K562 (cell line): Measurements from ENCODE around the gene VWA8. TPM values are rescaled to one million over a fixed set of nuclear protein-coding genes. Genes with fewer than 3 reads are reported as not detected.

Experiments
- C11orf30 ChIP-seq: fragments of 450-650 bp; IDR thresholded peaks from 2 replicates; pipeline ENCODE4 v1.6.1; 2016; ENCODE audit warnings: low read depth, mild to moderate bottlenecking
- FOXJ2 ChIP-seq: fragments of 200-800 bp; sonication (Bioruptor generic); IDR thresholded peaks from 2 replicates; pipeline ENCODE4 v1.6.1; 2016; ENCODE audit warnings: missing genetic modification characterization, missing compliant biosample characterization
- GABPB1 ChIP-seq: sonication (generic); formaldehyde crosslinking; IDR thresholded peaks from 2 replicates; pipeline ENCODE4 v1.8.0; 2022; ENCODE audit warnings: mild to moderate bottlenecking, missing genetic modification reagents
- GATA2 ChIP-seq: sonication (generic); formaldehyde crosslinking; IDR thresholded peaks from 2 replicates; pipeline ENCODE4 v1.4.0; 2020; ENCODE audit warnings: mild to moderate bottlenecking, missing genetic modification reagents
- NCOA1 ChIP-seq: fragments of 450-650 bp; IDR thresholded peaks from 2 replicates; pipeline ENCODE4 v1.6.1; 2016; ENCODE audit warnings: low read depth
- PTRF ChIP-seq: fragments of 450-650 bp; IDR thresholded peaks from 2 replicates; pipeline ENCODE4 v1.6.1; 2016; ENCODE audit warnings: mild to moderate bottlenecking, missing genetic modification characterization, missing compliant biosample characterization
- PURB ChIP-seq: sonication (generic); formaldehyde crosslinking; IDR thresholded peaks from 2 replicates; pipeline ENCODE4 v1.9.0; 2021; ENCODE audit warnings: low read depth, mild to moderate bottlenecking, missing genetic modification reagents
- TAF7 ChIP-seq: fragments of 450-650 bp; IDR thresholded peaks from 2 replicates; pipeline ENCODE4 v1.6.1; 2016; ENCODE audit warnings: missing genetic modification characterization, missing compliant biosample characterization
- TFAM ChIP-seq: fragments of 250-450 bp; sonication (Bioruptor Pico); conservative IDR thresholded peaks from 2 replicates; pipeline ENCODE4 v1.5.0; 2021; ENCODE audit warnings: mild to moderate bottlenecking, moderate library complexity
- XRCC5 ChIP-seq: fragments of 200-400 bp; formaldehyde crosslinking; IDR thresholded peaks from 2 replicates; pipeline ENCODE4 v1.6.1; 2017; ENCODE audit warnings: low read depth, mild to moderate bottlenecking, low read length
- ZNF253 ChIP-seq: fragments of 250-450 bp; sonication (Bioruptor Pico); conservative IDR thresholded peaks from 2 replicates; pipeline ENCODE4 v1.6.1; 2021; ENCODE audit warnings: mild to moderate bottlenecking
- polyA plus RNA-seq, 8 experiments: library from polyadenylated mRNA; depleted of rRNA in 4 of 8; stranded (reverse) in 5 of 8; unstranded in 3 of 8; fragments of >200 nt; fragmentation: Nextera tagmentation in 2 of 8; fragmentation: Illumina TruSeq in 1 of 8; extraction: Ambion mirVana in 2 of 8; extraction: Trizol in 1 of 8; gene quantifications; 2 replicates each; pipeline versions ENCODE4 v1.2.1 to v1.2.3, GENCODE V29; 2011 to 2014; ENCODE audit warnings: inconsistent platforms in 1 of 8, missing spikeins in 1 of 8
- total RNA-seq, 7 experiments: library from RNA; depleted of rRNA in 6 of 7; stranded (reverse); fragments of >200 nt in 6 of 7; fragmentation: Illumina TruSeq in 2 of 7; extraction: Trizol in 2 of 7; gene quantifications; 2 replicates each; pipeline versions ENCODE4 v1.2.1 to v1.2.3, GENCODE V29; 2011 to 2021; ENCODE audit warnings: low replicate concordance in 1 of 7
- TF ChIP-seq, protein P1 (sequence below): fragments of 450-650 bp; IDR thresholded peaks from 2 replicates; pipeline ENCODE4 v1.7.1; 2018; ENCODE audit warnings: mild to moderate bottlenecking, low read depth; ENCODE audit not compliant: partially characterized antibody
- TF ChIP-seq, protein P2 (sequence below): fragments of 250-450 bp; sonication (Bioruptor Pico); IDR thresholded peaks from 2 replicates; pipeline ENCODE4 v1.5.0; 2021; ENCODE audit warnings: mild to moderate bottlenecking, borderline replicate concordance
- TF ChIP-seq, protein P3 (sequence below): sonication (generic); formaldehyde crosslinking; IDR thresholded peaks from 2 replicates; pipeline ENCODE4 v1.9.0; 2022; ENCODE audit warnings: mild to moderate bottlenecking, missing genetic modification reagents
- TF ChIP-seq, protein P4 (sequence below): IDR thresholded peaks from 2 replicates; pipeline ENCODE4 v1.6.1; 2011; ENCODE audit not compliant: insufficient read length; ENCODE audit errors: extremely low read depth
- TF ChIP-seq, protein P5 (sequence below): fragments of 450-650 bp; IDR thresholded peaks from 2 replicates; pipeline ENCODE4 v1.6.1; 2017; ENCODE audit warnings: antibody characterized with exemption, mild to moderate bottlenecking
- TF ChIP-seq, protein P6 (sequence below): fragments of 450-650 bp; formaldehyde crosslinking; conservative IDR thresholded peaks from 2 replicates; pipeline ENCODE4 v1.4.0; 2022; ENCODE audit warnings: mild to moderate bottlenecking, missing genetic modification characterization

Gene VWA8
- total and polyA plus RNA-seq, 9 of the 15 experiments (the other 6 are each of a cell fraction or from before 2014, with no cell fraction given): 2.1 to 18.5 (median 13.3) TPM

DNA sequence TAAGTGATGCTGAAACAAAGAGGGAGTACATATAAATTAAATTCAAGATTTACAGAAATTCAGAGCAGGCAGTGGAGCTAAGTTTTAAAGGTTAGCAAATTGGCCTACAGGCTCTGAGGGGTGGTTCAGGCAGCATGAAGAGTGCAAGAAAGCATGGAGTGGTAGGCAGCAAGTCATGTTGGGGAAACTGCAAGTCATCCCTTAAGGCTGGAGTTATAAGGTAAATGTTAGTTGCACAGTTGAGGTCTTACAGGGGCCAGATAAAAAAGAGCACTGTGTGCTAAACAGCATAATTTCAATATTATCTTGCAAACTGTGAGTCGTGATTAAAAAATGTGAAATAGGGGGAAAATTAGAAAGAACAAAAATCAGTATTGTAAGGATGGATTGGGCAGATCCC, 106.2 kb downstream of the VWA8 start (continued):
- TF ChIP-seq, protein P1, sequence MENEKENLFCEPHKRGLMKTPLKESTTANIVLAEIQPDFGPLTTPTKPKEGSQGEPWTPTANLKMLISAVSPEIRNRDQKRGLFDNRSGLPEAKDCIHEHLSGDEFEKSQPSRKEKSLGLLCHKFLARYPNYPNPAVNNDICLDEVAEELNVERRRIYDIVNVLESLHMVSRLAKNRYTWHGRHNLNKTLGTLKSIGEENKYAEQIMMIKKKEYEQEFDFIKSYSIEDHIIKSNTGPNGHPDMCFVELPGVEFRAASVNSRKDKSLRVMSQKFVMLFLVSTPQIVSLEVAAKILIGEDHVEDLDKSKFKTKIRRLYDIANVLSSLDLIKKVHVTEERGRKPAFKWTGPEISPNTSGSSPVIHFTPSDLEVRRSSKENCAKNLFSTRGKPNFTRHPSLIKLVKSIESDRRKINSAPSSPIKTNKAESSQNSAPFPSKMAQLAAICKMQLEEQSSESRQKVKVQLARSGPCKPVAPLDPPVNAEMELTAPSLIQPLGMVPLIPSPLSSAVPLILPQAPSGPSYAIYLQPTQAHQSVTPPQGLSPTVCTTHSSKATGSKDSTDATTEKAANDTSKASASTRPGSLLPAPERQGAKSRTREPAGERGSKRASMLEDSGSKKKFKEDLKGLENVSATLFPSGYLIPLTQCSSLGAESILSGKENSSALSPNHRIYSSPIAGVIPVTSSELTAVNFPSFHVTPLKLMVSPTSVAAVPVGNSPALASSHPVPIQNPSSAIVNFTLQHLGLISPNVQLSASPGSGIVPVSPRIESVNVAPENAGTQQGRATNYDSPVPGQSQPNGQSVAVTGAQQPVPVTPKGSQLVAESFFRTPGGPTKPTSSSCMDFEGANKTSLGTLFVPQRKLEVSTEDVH: no peak
- TF ChIP-seq XRCC5: no peak
- TF ChIP-seq GATA2 (CRISPR knock-in tag): no peak
- TF ChIP-seq, protein P2, sequence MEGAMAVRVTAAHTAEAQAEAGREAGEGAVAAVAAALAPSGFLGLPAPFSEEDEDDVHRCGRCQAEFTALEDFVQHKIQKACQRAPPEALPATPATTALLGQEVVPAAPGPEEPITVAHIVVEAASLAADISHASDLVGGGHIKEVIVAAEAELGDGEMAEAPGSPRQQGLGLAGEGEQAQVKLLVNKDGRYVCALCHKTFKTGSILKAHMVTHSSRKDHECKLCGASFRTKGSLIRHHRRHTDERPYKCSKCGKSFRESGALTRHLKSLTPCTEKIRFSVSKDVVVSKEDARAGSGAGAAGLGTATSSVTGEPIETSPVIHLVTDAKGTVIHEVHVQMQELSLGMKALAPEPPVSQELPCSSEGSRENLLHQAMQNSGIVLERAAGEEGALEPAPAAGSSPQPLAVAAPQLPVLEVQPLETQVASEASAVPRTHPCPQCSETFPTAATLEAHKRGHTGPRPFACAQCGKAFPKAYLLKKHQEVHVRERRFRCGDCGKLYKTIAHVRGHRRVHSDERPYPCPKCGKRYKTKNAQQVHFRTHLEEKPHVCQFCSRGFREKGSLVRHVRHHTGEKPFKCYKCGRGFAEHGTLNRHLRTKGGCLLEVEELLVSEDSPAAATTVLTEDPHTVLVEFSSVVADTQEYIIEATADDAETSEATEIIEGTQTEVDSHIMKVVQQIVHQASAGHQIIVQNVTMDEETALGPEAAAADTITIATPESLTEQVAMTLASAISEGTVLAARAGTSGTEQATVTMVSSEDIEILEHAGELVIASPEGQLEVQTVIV: no peak
- TF ChIP-seq, protein P3, sequence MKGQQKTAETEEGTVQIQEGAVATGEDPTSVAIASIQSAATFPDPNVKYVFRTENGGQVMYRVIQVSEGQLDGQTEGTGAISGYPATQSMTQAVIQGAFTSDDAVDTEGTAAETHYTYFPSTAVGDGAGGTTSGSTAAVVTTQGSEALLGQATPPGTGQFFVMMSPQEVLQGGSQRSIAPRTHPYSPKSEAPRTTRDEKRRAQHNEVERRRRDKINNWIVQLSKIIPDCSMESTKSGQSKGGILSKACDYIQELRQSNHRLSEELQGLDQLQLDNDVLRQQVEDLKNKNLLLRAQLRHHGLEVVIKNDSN (CRISPR knock-in tag): no peak
- TF ChIP-seq, protein P4, sequence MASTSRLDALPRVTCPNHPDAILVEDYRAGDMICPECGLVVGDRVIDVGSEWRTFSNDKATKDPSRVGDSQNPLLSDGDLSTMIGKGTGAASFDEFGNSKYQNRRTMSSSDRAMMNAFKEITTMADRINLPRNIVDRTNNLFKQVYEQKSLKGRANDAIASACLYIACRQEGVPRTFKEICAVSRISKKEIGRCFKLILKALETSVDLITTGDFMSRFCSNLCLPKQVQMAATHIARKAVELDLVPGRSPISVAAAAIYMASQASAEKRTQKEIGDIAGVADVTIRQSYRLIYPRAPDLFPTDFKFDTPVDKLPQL: no peak
- TF ChIP-seq C11orf30: peak; percentile 86
- no peak for TF ChIP-seq PURB (CRISPR knock-in tag)
- TF ChIP-seq, protein P5, sequence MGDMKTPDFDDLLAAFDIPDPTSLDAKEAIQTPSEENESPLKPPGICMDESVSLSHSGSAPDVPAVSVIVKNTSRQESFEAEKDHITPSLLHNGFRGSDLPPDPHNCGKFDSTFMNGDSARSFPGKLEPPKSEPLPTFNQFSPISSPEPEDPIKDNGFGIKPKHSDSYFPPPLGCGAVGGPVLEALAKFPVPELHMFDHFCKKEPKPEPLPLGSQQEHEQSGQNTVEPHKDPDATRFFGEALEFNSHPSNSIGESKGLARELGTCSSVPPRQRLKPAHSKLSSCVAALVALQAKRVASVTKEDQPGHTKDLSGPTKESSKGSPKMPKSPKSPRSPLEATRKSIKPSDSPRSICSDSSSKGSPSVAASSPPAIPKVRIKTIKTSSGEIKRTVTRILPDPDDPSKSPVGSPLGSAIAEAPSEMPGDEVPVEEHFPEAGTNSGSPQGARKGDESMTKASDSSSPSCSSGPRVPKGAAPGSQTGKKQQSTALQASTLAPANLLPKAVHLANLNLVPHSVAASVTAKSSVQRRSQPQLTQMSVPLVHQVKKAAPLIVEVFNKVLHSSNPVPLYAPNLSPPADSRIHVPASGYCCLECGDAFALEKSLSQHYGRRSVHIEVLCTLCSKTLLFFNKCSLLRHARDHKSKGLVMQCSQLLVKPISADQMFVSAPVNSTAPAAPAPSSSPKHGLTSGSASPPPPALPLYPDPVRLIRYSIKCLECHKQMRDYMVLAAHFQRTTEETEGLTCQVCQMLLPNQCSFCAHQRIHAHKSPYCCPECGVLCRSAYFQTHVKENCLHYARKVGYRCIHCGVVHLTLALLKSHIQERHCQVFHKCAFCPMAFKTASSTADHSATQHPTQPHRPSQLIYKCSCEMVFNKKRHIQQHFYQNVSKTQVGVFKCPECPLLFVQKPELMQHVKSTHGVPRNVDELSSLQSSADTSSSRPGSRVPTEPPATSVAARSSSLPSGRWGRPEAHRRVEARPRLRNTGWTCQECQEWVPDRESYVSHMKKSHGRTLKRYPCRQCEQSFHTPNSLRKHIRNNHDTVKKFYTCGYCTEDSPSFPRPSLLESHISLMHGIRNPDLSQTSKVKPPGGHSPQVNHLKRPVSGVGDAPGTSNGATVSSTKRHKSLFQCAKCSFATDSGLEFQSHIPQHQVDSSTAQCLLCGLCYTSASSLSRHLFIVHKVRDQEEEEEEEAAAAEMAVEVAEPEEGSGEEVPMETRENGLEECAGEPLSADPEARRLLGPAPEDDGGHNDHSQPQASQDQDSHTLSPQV: peak; percentile 49; the same call in 1 of the 2 replicates
- TF ChIP-seq NCOA1: no peak
- no peak for TF ChIP-seq FOXJ2
- TF ChIP-seq ZNF253 (CRISPR knock-in tag): no peak
- TF ChIP-seq PTRF: no peak
- TF ChIP-seq, protein P6, sequence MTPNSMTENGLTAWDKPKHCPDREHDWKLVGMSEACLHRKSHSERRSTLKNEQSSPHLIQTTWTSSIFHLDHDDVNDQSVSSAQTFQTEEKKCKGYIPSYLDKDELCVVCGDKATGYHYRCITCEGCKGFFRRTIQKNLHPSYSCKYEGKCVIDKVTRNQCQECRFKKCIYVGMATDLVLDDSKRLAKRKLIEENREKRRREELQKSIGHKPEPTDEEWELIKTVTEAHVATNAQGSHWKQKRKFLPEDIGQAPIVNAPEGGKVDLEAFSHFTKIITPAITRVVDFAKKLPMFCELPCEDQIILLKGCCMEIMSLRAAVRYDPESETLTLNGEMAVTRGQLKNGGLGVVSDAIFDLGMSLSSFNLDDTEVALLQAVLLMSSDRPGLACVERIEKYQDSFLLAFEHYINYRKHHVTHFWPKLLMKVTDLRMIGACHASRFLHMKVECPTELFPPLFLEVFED (CRISPR knock-in tag): no peak
- no peak for TF ChIP-seq TFAM (CRISPR knock-in tag)
- TF ChIP-seq TAF7 (tag): no peak
- TF ChIP-seq GABPB1 (CRISPR knock-in tag): no peak
